22Rv1 (cell line): ENCODE data around the gene RASSF5.

ENCODE experiments used
- ZFX ChIP-seq: fragments of 450-650 bp; IDR thresholded peaks from 2 replicates; pipeline ENCODE4 v1.6.1; 2017; ENCODE audit warnings: antibody characterized with exemption, borderline replicate concordance
- TF ChIP-seq, protein P1 (sequence below): fragments of 450-650 bp; IDR thresholded peaks from 2 replicates; pipeline ENCODE4 v1.5.1; 2017; ENCODE audit warnings: mild to moderate bottlenecking

DNA sequence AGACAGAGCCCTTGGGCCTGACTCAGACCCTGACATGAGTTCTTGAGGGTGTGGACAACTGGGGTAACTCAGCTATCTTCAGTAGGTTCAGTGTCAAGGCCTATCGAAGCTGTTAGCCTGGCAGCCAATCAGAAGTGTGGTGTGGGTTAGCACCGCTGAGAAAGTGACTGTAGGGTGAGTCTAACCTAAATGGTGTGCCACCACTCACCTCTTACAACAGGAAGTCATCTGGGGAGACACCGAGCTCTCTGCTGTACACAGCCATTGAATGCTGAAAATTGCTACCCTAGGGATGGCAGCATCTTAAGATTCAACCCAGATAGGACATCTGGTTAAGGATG is 44.6 kb downstream of the RASSF5 start:
- TF ChIP-seq, protein P1, sequence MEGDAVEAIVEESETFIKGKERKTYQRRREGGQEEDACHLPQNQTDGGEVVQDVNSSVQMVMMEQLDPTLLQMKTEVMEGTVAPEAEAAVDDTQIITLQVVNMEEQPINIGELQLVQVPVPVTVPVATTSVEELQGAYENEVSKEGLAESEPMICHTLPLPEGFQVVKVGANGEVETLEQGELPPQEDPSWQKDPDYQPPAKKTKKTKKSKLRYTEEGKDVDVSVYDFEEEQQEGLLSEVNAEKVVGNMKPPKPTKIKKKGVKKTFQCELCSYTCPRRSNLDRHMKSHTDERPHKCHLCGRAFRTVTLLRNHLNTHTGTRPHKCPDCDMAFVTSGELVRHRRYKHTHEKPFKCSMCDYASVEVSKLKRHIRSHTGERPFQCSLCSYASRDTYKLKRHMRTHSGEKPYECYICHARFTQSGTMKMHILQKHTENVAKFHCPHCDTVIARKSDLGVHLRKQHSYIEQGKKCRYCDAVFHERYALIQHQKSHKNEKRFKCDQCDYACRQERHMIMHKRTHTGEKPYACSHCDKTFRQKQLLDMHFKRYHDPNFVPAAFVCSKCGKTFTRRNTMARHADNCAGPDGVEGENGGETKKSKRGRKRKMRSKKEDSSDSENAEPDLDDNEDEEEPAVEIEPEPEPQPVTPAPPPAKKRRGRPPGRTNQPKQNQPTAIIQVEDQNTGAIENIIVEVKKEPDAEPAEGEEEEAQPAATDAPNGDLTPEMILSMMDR: no peak
- no peak for TF ChIP-seq ZFX
